ENCODE results near the gene VGLL3.
A peak's percentile ranks its signal among the peaks of the same experiment; 100 is the strongest.

The VGLL3 gene

DNA sequence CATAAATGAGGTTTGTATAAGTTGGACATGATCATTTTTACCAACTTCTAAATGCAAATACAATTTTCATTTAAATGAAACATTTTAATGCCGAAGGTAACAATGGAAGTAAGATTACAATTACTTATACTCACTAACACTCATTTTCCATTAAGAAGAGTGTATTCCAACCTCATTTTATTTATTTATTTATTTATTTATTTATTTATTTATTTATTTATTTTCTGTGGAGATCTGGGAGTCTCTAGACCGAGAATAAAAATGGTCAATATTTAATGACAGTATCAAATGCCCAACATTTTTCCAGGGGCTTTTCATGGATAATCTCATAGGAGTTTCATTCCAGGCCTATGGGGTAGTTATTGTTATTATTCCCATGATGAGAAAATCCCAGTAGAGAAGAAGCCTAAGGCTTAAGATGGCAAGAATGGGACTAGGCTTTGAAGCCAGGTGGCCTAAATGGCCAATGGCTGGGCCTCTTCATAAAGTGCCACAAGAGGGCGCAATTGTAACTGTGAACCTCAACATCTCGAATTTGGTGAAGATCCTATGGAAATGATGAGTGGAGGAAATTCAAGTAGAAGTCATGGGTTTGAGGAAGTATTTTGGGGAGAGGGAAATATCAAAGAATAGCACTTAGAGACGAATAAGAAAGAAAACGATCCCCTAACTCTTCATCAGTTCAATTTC, 21.3 kb downstream of the VGLL3 start:
- in situ Hi-C loops (cut with MboI; ENCODE audit: low pct_unique_long_range_greater_than_20kb, low sequenced_read_pairs, unreplicated experiment) = no loop called here
- DNase-seq (ENCODE audit: low spot score) = peak; percentile 53
- TF ChIP-seq, protein P1, sequence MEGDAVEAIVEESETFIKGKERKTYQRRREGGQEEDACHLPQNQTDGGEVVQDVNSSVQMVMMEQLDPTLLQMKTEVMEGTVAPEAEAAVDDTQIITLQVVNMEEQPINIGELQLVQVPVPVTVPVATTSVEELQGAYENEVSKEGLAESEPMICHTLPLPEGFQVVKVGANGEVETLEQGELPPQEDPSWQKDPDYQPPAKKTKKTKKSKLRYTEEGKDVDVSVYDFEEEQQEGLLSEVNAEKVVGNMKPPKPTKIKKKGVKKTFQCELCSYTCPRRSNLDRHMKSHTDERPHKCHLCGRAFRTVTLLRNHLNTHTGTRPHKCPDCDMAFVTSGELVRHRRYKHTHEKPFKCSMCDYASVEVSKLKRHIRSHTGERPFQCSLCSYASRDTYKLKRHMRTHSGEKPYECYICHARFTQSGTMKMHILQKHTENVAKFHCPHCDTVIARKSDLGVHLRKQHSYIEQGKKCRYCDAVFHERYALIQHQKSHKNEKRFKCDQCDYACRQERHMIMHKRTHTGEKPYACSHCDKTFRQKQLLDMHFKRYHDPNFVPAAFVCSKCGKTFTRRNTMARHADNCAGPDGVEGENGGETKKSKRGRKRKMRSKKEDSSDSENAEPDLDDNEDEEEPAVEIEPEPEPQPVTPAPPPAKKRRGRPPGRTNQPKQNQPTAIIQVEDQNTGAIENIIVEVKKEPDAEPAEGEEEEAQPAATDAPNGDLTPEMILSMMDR (IDR thresholded peaks at IDR 0.05; ENCODE audit: extremely low read depth, insufficient read depth, missing control alignments) = peak; percentile 83

DNA sequence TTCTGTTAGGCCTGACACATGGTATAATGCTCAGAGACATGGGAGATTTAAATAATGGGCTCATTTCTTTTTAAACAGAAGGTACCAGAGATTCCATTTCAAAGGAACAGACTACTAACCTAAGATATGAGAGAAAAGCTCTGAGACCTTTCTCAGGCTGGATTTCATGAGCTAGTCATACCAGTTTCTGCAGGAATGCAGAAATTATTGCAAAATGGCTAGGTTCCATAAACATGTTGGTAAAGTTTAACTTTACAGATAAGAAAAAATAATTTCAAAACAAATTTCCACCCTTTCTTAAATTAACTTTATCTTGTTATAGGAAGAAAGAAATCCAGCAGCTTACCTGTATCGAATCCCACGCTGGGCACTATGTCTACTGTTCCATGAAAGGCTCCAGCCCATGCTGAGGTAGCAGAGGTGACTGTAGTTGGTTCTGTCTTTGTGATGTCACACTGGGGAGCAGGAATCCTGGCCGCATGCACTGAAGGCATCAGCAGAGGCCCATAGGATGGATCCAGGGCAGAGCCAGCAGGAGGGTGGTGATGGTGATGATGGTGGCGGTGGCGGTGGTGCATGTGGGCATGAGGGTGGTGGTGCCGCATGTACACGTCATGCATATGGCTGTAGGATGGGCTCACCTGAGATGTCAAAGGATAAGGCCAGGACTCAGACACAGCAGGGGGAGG, 22.6 kb downstream of the VGLL3 start:
- in situ Hi-C loops (cut with MboI; ENCODE audit: low pct_unique_long_range_greater_than_20kb, low sequenced_read_pairs, unreplicated experiment) = no loop called here
- TF ChIP-seq, protein P1 (IDR thresholded peaks at IDR 0.05; ENCODE audit: extremely low read depth, insufficient read depth, missing control alignments) = no peak

DNA sequence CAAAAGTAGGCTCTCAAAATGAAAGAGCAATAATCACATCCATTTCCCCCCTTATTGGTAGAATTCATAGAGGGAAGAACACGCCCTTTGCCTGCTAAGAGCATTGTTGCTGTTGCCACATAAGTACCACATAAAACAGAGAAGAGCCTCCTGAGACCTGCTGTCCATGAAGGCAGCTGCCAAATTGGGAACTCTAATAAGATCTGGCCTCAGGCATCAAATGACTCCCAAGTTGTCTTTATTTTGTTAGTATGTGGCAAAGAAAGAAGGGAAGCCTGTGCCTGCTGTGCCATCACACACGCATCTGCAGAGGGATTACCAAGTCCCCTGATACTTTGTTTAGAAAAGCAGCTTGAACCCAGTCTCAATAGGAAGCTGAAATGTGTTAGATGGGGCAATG, 23.9 kb downstream of the VGLL3 start:
- in situ Hi-C loops (cut with MboI; ENCODE audit: low pct_unique_long_range_greater_than_20kb, low sequenced_read_pairs, unreplicated experiment) = no loop called here
- TF ChIP-seq, protein P1 (IDR thresholded peaks at IDR 0.05; ENCODE audit: extremely low read depth, insufficient read depth, missing control alignments) = no peak
- DNase-seq (ENCODE audit: low spot score) = no peak

More for the DNA sequence above, 22.6 kb downstream of the VGLL3 start:
- no peak for DNase-seq (ENCODE audit: low spot score)

DNA sequence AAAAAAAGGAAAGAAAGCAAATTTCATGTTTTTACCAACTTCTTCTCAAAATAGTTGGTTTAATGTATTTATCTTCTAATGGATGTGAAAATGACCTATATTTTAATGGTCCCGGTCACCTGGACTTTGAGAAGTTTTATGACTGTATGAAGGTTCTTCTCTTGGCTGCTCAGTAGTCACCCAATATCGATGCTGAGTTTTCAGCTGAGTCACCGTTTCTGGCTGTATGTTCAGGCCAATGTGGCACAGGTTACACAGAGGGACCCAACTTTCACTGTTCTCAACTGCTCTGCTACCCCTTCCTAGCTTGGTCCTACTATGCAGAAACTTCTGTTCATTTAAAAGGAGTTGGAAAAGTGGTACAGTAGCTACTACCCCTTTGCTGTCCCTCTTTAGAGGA, 25.8 kb downstream of the VGLL3 start:
- TF ChIP-seq, protein P1 (IDR thresholded peaks at IDR 0.05; ENCODE audit: extremely low read depth, insufficient read depth, missing control alignments) = no peak
- in situ Hi-C loops (cut with MboI; ENCODE audit: low pct_unique_long_range_greater_than_20kb, low sequenced_read_pairs, unreplicated experiment) = no loop called here
- no peak for DNase-seq (ENCODE audit: low spot score)

DNA sequence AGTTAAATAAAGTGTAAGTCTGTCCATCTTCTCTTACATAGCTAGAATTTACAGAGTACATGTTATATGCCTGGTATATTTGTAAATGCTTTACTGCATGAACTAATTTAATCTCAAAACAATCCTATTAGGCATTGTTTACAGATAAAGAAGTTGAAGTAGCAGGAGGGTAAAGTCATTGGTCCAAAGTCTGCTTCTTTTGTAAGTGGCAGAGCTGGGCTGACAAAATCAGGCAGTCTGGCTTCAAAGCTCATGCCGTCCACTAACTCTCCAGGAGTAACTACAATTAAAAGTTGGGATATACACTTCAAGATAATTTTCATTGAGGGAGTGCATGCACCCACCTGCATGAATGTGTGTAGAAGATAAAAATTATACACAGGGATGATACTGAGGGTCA, 27.3 kb downstream of the VGLL3 start:
- DNase-seq (ENCODE audit: low spot score) = no peak
- in situ Hi-C loops (cut with MboI; ENCODE audit: low pct_unique_long_range_greater_than_20kb, low sequenced_read_pairs, unreplicated experiment) = no loop called here

DNA sequence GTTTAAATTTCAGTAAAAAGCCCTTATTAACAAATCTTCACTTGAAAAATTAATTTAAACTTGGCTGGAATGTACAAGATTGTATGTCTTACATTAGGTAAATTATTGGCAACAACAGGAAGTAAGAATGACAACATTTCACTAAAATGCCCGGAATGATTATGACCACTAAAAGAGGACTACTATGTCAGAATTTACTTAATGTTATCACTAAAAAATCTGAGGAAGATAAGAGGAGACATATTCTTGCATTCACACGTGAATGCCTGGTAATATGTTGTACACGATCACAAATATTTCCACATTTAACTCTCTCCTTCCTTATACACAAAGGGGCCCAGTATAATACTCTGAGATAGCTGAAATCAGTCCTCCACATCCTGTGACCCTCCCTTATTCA, 29.7 kb downstream of the VGLL3 start:
- TF ChIP-seq, protein P1 (IDR thresholded peaks at IDR 0.05; ENCODE audit: extremely low read depth, insufficient read depth, missing control alignments) = no peak
- in situ Hi-C loops (cut with MboI; ENCODE audit: low pct_unique_long_range_greater_than_20kb, low sequenced_read_pairs, unreplicated experiment) = no loop called here
- no peak for DNase-seq (ENCODE audit: low spot score)

More for the DNA sequence above, 27.3 kb downstream of the VGLL3 start:
- TF ChIP-seq, protein P1 (IDR thresholded peaks at IDR 0.05; ENCODE audit: extremely low read depth, insufficient read depth, missing control alignments) = no peak

Measured in GM13977 (cell line).